Psoas muscle (tissue), 8 donors: ENCODE measurements around the gene AMBRA1. TPM values are rescaled to one million over a fixed set of nuclear protein-coding genes. Genes with fewer than 3 reads are reported as not detected.

ENCODE experiments used
- ATAC-seq, 4 donors: fragments of 200-7000 bp; cut with Tn5 transposase; one replicate each; pipeline ENCODE4 v1.9.1; 2020; ENCODE audit warnings: moderate library complexity in 3 of 4, mild to moderate bottlenecking in 2 of 4
- DNase-seq, 2 donors: peaks; one replicate each; pipeline ENCODE4 v3.0.0-alpha.2; 2020
- H3K27ac ChIP-seq: fragments of 200-600 bp; one replicate; pipeline ENCODE4 v1.8.0; 2022
- H3K27me3 ChIP-seq, 3 donors: fragments of 200-600 bp in 1 of 3; one replicate each; pipeline versions ENCODE4 v1.6.1 to v1.8.0; 2013 to 2022; ENCODE audit warnings: low read length in 2 of 3, mild to moderate bottlenecking in 2 of 3, moderate library complexity in 1 of 3; ENCODE audit not compliant: insufficient read depth in 3 of 3
- H3K36me3 ChIP-seq, 2 donors: fragments of 200-600 bp in 1 of 2; one replicate each; pipeline versions ENCODE4 v1.6.1 to v1.8.0; 2013 to 2022; ENCODE audit warnings: low read depth in 1 of 2, mild to moderate bottlenecking in 1 of 2, moderate library complexity in 1 of 2; ENCODE audit not compliant: insufficient read depth in 1 of 2
- H3K4me1 ChIP-seq: fragments of 200-600 bp; one replicate; pipeline ENCODE4 v1.8.0; 2022
- H3K4me3 ChIP-seq: fragments of 200-600 bp; one replicate; pipeline ENCODE4 v1.8.0; 2022; ENCODE audit warnings: mild to moderate bottlenecking
- H3K9me3 ChIP-seq: fragments of 200-600 bp; one replicate; pipeline ENCODE4 v1.8.0; 2022
- CTCF ChIP-seq: fragments of 200-600 bp; IDR thresholded peaks from one replicate; pipeline ENCODE4 v1.8.0; 2022; ENCODE audit warnings: antibody characterized with exemption
- WGBS, 3 donors: extraction: QIAGEN DNeasy Blood & Tissue Kit; methylation state at CpG; one replicate each; pipeline versions ENCODE4 v1.1.6 to v1.1.7; 2013; 5-methylcytosine and 5-hydroxymethylcytosine counted together
- intact Hi-C, 2 donors: fragments of 100-400 bp; cut with DNase I; formaldehyde crosslinking; loops; one replicate each; pipeline versions ENCODE4 v1.11.0 to v1.14.2; 2022
- polyA plus RNA-seq, 3 donors: library from polyadenylated mRNA; stranded (reverse); fragments of 200-250 nt; gene quantifications; one replicate each; pipeline ENCODE4 v1.2.3, GENCODE V29; 2013
- total RNA-seq, 4 donors: library from RNA; stranded (reverse); fragmentation: NEBNext Ultra II Directional in 2 of 4; extraction: Animal tissue kit (Norgen Biotek cat#: 25700) in 2 of 4; gene quantifications; one replicate each; pipeline versions ENCODE4 v1.2.1 to v1.2.4, GENCODE V29; 2021 to 2023
- donor health status: healthy with polysubstance abuse.
- donor health status: DM: no; HTN: no; CAD: no; lungs with moderate emphysema.
- donor health status: Bipolar disorder and iron deficiency.
- donor health status: healthy.
- donor health status: DM: yes; HTN: yes; CAD: no.
- donor health status: DM: no; HTN: no; CAD: no.
- donor health status: DM: no; HTN: no; CAD: no.
- donor health status: DM: yes; HTN: yes; CAD: no.

The AMBRA1 gene
- total and polyA plus RNA-seq, 7 donors: 5.1 to 23.5 (median 10.8) TPM

GRCh38 chr11:46534711-46535110, 59.1 kb downstream of the AMBRA1 start:
- Histone ChIP-seq H3K36me3 (no peaks in the 10 kb centered on the region), H3K27ac (no peak overlapping the region), H3K27me3 (no peaks in the 10 kb centered on the region), H3K4me1 (peaks cover 41% of the 10 kb centered on the region), H3K9me3 (no peaks in the 10 kb centered on the region), H3K4me3 (no peak overlapping the region)
- 44 to 64% (median 52%) methylated on average over 5 of the region's 5 CpGs for WGBS, 3 donors
- intact Hi-C loops: loop anchor here in 1 of 2 donors (5.0 kb wide), 1 partner anchor 42 kb away; no protein-coding TSS in a partner anchor
- no peak for ATAC-seq
- TF ChIP-seq CTCF: no peak
- no peak for DNase-seq

- H3K4me1 ChIP-seq: peaks cover 41% of the 10 kb centered on the region
These were observed 60.3 kb downstream of the AMBRA1 start for GRCh38 chr11:46533396-46534100.

GRCh38 chr11:46529928-46530574, 63.8 kb downstream of the AMBRA1 start:
- no peak for TF ChIP-seq CTCF
- 85 to 92% (median 90%) methylated on average over 6 of the region's 6 CpGs for WGBS, 3 donors
- DNase-seq: no peak
- H3K27me3 ChIP-seq: no peaks in the 10 kb centered on the region
- no peak overlapping the region for H3K4me3 ChIP-seq
- intact Hi-C loops: no loop called here
- no peak overlapping the region for H3K27ac ChIP-seq
- peaks cover 4% of the 10 kb centered on the region for H3K9me3 ChIP-seq
- no peaks in the 10 kb centered on the region for H3K36me3 ChIP-seq
- H3K4me1 ChIP-seq: peaks cover 14% of the 10 kb centered on the region
- peak in 1 of 4 donors; percentile 17 for ATAC-seq

More at GRCh38 chr11:46533396-46534100, 60.3 kb downstream of the AMBRA1 start:
- no peaks in the 10 kb centered on the region for H3K27me3 ChIP-seq
- H3K4me3 ChIP-seq: no peak overlapping the region
- no peak for TF ChIP-seq CTCF
- H3K27ac ChIP-seq: no peak overlapping the region
- WGBS, 3 donors: 68 to 79% (median 70%) methylated on average over 9 of the region's 9 CpGs
- intact Hi-C loops: no loop called here
- no peak for ATAC-seq
- DNase-seq: no peak
- no peaks in the 10 kb centered on the region for H3K36me3 ChIP-seq
- no peaks in the 10 kb centered on the region for H3K9me3 ChIP-seq

- 52 to 57% (median 54%) methylated on average over 4 of the region's 4 CpGs for WGBS, 3 donors
- ATAC-seq: peak; percentile 69 to 89 (median 84)
- H3K4me1 ChIP-seq: peaks cover 14% of the 10 kb centered on the region
- no peaks in the 10 kb centered on the region for H3K36me3 ChIP-seq
- TF ChIP-seq CTCF: peak; percentile 85
- DNase-seq: peak; percentile 30 to 70
- H3K27ac ChIP-seq: no peak overlapping the region
- intact Hi-C loops: no loop called here
- no peaks in the 10 kb centered on the region for H3K27me3 ChIP-seq
- H3K4me3 ChIP-seq: no peak overlapping the region
- peaks cover 4% of the 10 kb centered on the region for H3K9me3 ChIP-seq
These were observed 64.5 kb downstream of the AMBRA1 start for GRCh38 chr11:46529095-46529905.
